Mesenchymal stem cell (in vitro differentiated cells and primary cell): ENCODE data around the gene POMT1.

Experiments used
- DNase-seq: peaks from one replicate; pipeline ENCODE4 v3.0.0-alpha.2; 2013
- H2AFZ ChIP-seq: one replicate; pipeline ENCODE4 v1.6.1; 2013; ENCODE audit warnings: low read depth, mild to moderate bottlenecking, control low read depth, inconsistent platforms, low read length, moderate library complexity
- H2AK5ac ChIP-seq: 2 replicates; pipeline ENCODE4 v1.6.1; 2013; ENCODE audit warnings: low read length, moderate library complexity, mild to moderate bottlenecking, inconsistent platforms; ENCODE audit not compliant: severe bottlenecking
- H2BK120ac ChIP-seq: one replicate; pipeline ENCODE4 v1.6.1; 2013; ENCODE audit warnings: low read depth, mild to moderate bottlenecking, inconsistent platforms, low read length, moderate library complexity
- H2BK12ac ChIP-seq, 2 experiments: one replicate each; pipeline ENCODE4 v1.6.1; 2013; ENCODE audit warnings: inconsistent platforms in 2 of 2, low read length in 2 of 2, mild to moderate bottlenecking in 2 of 2, moderate library complexity in 2 of 2, control low read depth in 1 of 2
- H2BK15ac ChIP-seq: one replicate; pipeline ENCODE4 v1.6.1; 2013; ENCODE audit warnings: mild to moderate bottlenecking, low read depth, inconsistent platforms; ENCODE audit not compliant: poor library complexity, severe bottlenecking
- H2BK5ac ChIP-seq: 2 replicates; pipeline ENCODE4 v1.6.1; 2013; ENCODE audit warnings: low read depth, mild to moderate bottlenecking, low read length, control low read depth, inconsistent platforms; ENCODE audit not compliant: poor library complexity, severe bottlenecking
- H3K14ac ChIP-seq, 2 experiments: one replicate each; pipeline ENCODE4 v1.6.1; 2013; ENCODE audit warnings: inconsistent platforms in 2 of 2, low read length in 2 of 2, control low read depth in 1 of 2, mild to moderate bottlenecking in 1 of 2, moderate library complexity in 1 of 2
- H3K18ac ChIP-seq, 2 experiments: one replicate each; pipeline ENCODE4 v1.6.1; 2013; ENCODE audit warnings: inconsistent platforms in 2 of 2, low read length in 2 of 2, control low read depth in 1 of 2, low read depth in 1 of 2, mild to moderate bottlenecking in 1 of 2
- H3K23ac ChIP-seq, 2 experiments: one replicate each; pipeline ENCODE4 v1.6.1; 2013; ENCODE audit warnings: inconsistent platforms in 2 of 2, low read length in 2 of 2, mild to moderate bottlenecking in 2 of 2, moderate library complexity in 2 of 2, control low read depth in 1 of 2
- H3K27ac ChIP-seq: 2 replicates; pipeline ENCODE4 v1.5.1; 2013; ENCODE audit warnings: mild to moderate bottlenecking, moderate library complexity, low read length, control low read depth, inconsistent platforms; ENCODE audit not compliant: poor library complexity, severe bottlenecking
- H3K27me3 ChIP-seq, 2 experiments: 2 replicates each; pipeline versions ENCODE4 v1.6.1 to v1.7.0; 2013; ENCODE audit warnings: low read length in 2 of 2, mild to moderate bottlenecking in 2 of 2, moderate library complexity in 2 of 2, control low read depth in 1 of 2, inconsistent platforms in 1 of 2; ENCODE audit not compliant: control insufficient read depth in 1 of 2, insufficient read depth in 1 of 2
- H3K36me3 ChIP-seq, 2 experiments: 2 replicates each; pipeline versions ENCODE4 v1.6.1 to v1.7.0; 2013; ENCODE audit warnings: low read length in 2 of 2, control low read depth in 1 of 2, inconsistent platforms in 1 of 2, low read depth in 1 of 2, mild to moderate bottlenecking in 1 of 2; ENCODE audit not compliant: insufficient read depth in 2 of 2, control insufficient read depth in 1 of 2
- H3K4ac ChIP-seq, 2 experiments: one replicate each; pipeline ENCODE4 v1.6.1; 2013; ENCODE audit warnings: inconsistent platforms in 2 of 2, low read length in 2 of 2, mild to moderate bottlenecking in 2 of 2, moderate library complexity in 2 of 2, control low read depth in 1 of 2, low read depth in 1 of 2
- H3K4me1 ChIP-seq: 2 replicates; pipeline ENCODE4 v1.6.1; 2013; ENCODE audit warnings: low read depth, low read length, control low read depth; ENCODE audit not compliant: control insufficient read depth, insufficient read depth
- H3K4me2 ChIP-seq: 2 replicates; pipeline ENCODE4 v1.6.1; 2013; ENCODE audit warnings: low read length, mild to moderate bottlenecking, inconsistent platforms; ENCODE audit not compliant: poor library complexity, severe bottlenecking
- H3K4me3 ChIP-seq, 2 experiments: 2 replicates each; pipeline versions ENCODE4 v1.5.1 to v1.7.0; 2013; ENCODE audit warnings: low read length in 2 of 2, mild to moderate bottlenecking in 2 of 2, control low read depth in 1 of 2, low read depth in 1 of 2; ENCODE audit not compliant: insufficient read depth in 1 of 2
- H3K79me1 ChIP-seq: replicated peaks from 2 replicates; pipeline ENCODE4 v1.6.1; 2013; ENCODE audit warnings: mild to moderate bottlenecking, control low read depth, low read length, inconsistent platforms; ENCODE audit not compliant: poor library complexity, severe bottlenecking
- H3K9ac ChIP-seq: 2 replicates; pipeline ENCODE4 v1.7.0; 2013; ENCODE audit warnings: mild to moderate bottlenecking, low read length, moderate library complexity
- H3K9me3 ChIP-seq: 2 replicates; pipeline ENCODE4 v1.7.0; 2013; ENCODE audit warnings: mild to moderate bottlenecking, low read length; ENCODE audit not compliant: control insufficient read depth
- H4K8ac ChIP-seq: one replicate; pipeline ENCODE4 v1.6.1; 2013; ENCODE audit warnings: inconsistent platforms, mild to moderate bottlenecking, low read length, moderate library complexity
- H4K91ac ChIP-seq: one replicate; pipeline ENCODE4 v1.6.1; 2013; ENCODE audit warnings: mild to moderate bottlenecking, low read length, inconsistent platforms
- WGBS: methylation state at CpG from one replicate; pipeline ENCODE4 v1.1.7; 2013; ENCODE audit warnings: mixed read lengths; 5-methylcytosine and 5-hydroxymethylcytosine counted together

POMT1 gene

GRCh38 chr9:131491001-131491710, 11.6 kb upstream of the POMT1 start:
- Histone ChIP-seq H3K4me1 (no peaks in the 10 kb centered on the region), H4K91ac (no peak overlapping the region), H3K36me3 (peaks cover 98 to 99% of the 10 kb centered on the region in 2 experiments), H3K23ac (no peak overlapping the region), H2BK5ac (no peak overlapping the region), H3K27ac (no peak overlapping the region), H3K4ac (no peak overlapping the region), H3K4me3 (no peak overlapping the region), H2BK120ac (no peak overlapping the region), H3K18ac (no peak overlapping the region), H4K8ac (no peak overlapping the region), H2AK5ac (no peak overlapping the region), H2BK15ac (no peak overlapping the region), H3K9me3 (no peaks in the 10 kb centered on the region), H3K14ac (no peak overlapping the region), H3K9ac (no peak overlapping the region), H3K4me2 (no peak overlapping the region), H3K79me1 (peaks cover 56% of the 10 kb centered on the region), H2BK12ac (no peak overlapping the region), H2AFZ (no peak overlapping the region), H3K27me3 (no peaks in the 10 kb centered on the region)
- DNase-seq, result no peak
- 98% methylated on average over 20 of the region's 20 CpGs for WGBS

GRCh38 chr9:131492070-131492469, 10.6 kb upstream of the POMT1 start:
- Histone ChIP-seq H3K4ac (no peak overlapping the region), H2BK120ac (no peak overlapping the region), H3K79me1 (peaks cover 62% of the 10 kb centered on the region), H4K91ac (no peak overlapping the region), H2BK12ac (no peak overlapping the region), H3K14ac (no peak overlapping the region), H2AFZ (no peak overlapping the region), H3K4me1 (no peaks in the 10 kb centered on the region), H3K4me2 (no peak overlapping the region), H3K36me3 (peaks cover 98 to 100% of the 10 kb centered on the region in 2 experiments), H2BK15ac (no peak overlapping the region), H3K23ac (no peak overlapping the region), H3K9me3 (no peaks in the 10 kb centered on the region), H3K18ac (no peak overlapping the region), H2AK5ac (no peak overlapping the region), H2BK5ac (no peak overlapping the region), H3K27me3 (no peaks in the 10 kb centered on the region), H4K8ac (no peak overlapping the region), H3K27ac (no peak overlapping the region), H3K4me3 (no peak overlapping the region), H3K9ac (no peak overlapping the region)
- no peak for DNase-seq
- 96% methylated on average over 6 of the region's 6 CpGs for WGBS

GRCh38 chr9:131494296-131494870, 8.3 kb upstream of the POMT1 start:
- H3K4me3 ChIP-seq, result no peak overlapping the region
- H3K27ac ChIP-seq, result no peak overlapping the region
- H3K9me3 ChIP-seq, result no peaks in the 10 kb centered on the region
- H3K4me1 ChIP-seq, result no peaks in the 10 kb centered on the region
- no peak overlapping the region for H3K23ac ChIP-seq
- no peak overlapping the region for H4K91ac ChIP-seq
- no peak overlapping the region for H3K4me2 ChIP-seq
- no peak overlapping the region for H2BK15ac ChIP-seq
- H2BK120ac ChIP-seq, result no peak overlapping the region
- no peak overlapping the region for H2BK5ac ChIP-seq
- no peak overlapping the region for H3K14ac ChIP-seq
- H3K9ac ChIP-seq, result no peak overlapping the region
- peaks cover 98 to 100% of the 10 kb centered on the region in 2 experiments for H3K36me3 ChIP-seq
- H2BK12ac ChIP-seq, result no peak overlapping the region
- H2AK5ac ChIP-seq, result no peak overlapping the region
- H3K27me3 ChIP-seq, result no peaks in the 10 kb centered on the region
- DNase-seq, result no peak
- WGBS, result 98% methylated on average over 18 of the region's 22 CpGs
- H4K8ac ChIP-seq, result no peak overlapping the region
- H2AFZ ChIP-seq, result no peak overlapping the region
- H3K79me1 ChIP-seq, result peaks cover 62% of the 10 kb centered on the region
- H3K18ac ChIP-seq, result no peak overlapping the region
- H3K4ac ChIP-seq, result no peak overlapping the region

- no peak overlapping the region for H2BK15ac ChIP-seq
- peaks cover 5% of the 10 kb centered on the region for H3K4me1 ChIP-seq
- H2AFZ ChIP-seq, result no peak overlapping the region
- no peak overlapping the region for H2BK12ac ChIP-seq
- DNase-seq, result no peak
- H4K8ac ChIP-seq, result no peak overlapping the region
- H3K36me3 ChIP-seq, result peaks cover 92 to 100% of the 10 kb centered on the region in 2 experiments
- no peak overlapping the region for H3K23ac ChIP-seq
- no peak overlapping the region for H2BK5ac ChIP-seq
- peaks cover 57% of the 10 kb centered on the region for H3K79me1 ChIP-seq
- H4K91ac ChIP-seq, result no peak overlapping the region
- H3K27ac ChIP-seq, result no peak overlapping the region
- no peak overlapping the region for H3K4ac ChIP-seq
- 96% methylated on average over 22 of the region's 22 CpGs for WGBS
- no peak overlapping the region for H2AK5ac ChIP-seq
- no peak overlapping the region for H2BK120ac ChIP-seq
- no peaks in the 10 kb centered on the region for H3K27me3 ChIP-seq
- H3K4me3 ChIP-seq, result peak overlapping the region in 1 of 2 experiments; percentile 24
- H3K9ac ChIP-seq, result no peak overlapping the region
- no peak overlapping the region for H3K4me2 ChIP-seq
- H3K9me3 ChIP-seq, result no peaks in the 10 kb centered on the region
- H3K14ac ChIP-seq, result no peak overlapping the region
- no peak overlapping the region for H3K18ac ChIP-seq
Measured at GRCh38 chr9:131495785-131496184, 6.9 kb upstream of the POMT1 start.
